Astrocyte of the spinal cord (primary cell): Measurements from ENCODE around the gene INPP5B.

Experiments
- DNase-seq: peaks from one replicate; pipeline ENCODE4 v3.0.0; 2011; ENCODE audit warnings: low read depth, low spot score
- H3K4me3 ChIP-seq: 2 replicates; pipeline ENCODE4 v1.5.1; 2011; ENCODE audit warnings: low read depth, mild to moderate bottlenecking, low read length, moderate library complexity
- in situ Hi-C: cut with HindIII; loops from 2 replicates; pipeline ENCODE4 v1.10.0; 2017; ENCODE audit warnings: low sequenced_read_pairs
- TF ChIP-seq, protein P1 (sequence below): IDR thresholded peaks from 2 replicates; pipeline ENCODE4 v1.5.1; 2012; ENCODE audit warnings: low read depth, mild to moderate bottlenecking, low read length, inconsistent platforms

The INPP5B gene

DNA sequence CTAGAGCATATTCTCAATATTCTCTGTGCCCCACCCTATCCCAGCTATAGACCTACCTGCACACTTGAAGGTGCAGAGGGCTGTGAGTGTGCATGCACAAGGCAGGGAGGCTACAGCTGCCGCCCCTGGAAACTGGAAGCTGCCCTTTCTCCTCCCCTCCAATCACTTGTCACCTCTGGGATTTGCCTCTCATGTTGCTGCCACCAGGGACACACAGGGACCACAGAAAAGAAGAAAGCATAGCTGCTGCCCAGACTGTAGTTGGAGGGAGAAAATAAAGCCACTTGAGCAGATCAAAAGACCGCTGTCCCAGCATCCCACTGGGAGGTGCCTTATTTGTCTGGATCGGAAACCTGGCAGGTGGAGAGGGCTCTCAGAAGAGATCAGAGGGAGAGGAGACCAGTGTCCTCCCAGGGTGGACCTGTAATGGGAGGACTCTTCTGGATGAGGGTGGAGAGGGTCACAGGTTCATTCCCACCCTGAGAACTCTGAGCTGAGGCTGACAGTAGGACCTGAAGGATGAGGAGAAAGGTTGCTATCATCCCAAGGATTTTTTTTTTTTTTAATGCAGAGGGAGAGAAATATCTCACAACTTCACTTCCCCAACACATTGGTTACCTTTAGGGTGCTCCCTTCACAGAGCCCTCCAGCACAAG, 7.6 kb upstream of the INPP5B start:
- DNase-seq = no peak
- in situ Hi-C loops = no loop called here
- no peak overlapping the region for H3K4me3 ChIP-seq
- TF ChIP-seq, protein P1, sequence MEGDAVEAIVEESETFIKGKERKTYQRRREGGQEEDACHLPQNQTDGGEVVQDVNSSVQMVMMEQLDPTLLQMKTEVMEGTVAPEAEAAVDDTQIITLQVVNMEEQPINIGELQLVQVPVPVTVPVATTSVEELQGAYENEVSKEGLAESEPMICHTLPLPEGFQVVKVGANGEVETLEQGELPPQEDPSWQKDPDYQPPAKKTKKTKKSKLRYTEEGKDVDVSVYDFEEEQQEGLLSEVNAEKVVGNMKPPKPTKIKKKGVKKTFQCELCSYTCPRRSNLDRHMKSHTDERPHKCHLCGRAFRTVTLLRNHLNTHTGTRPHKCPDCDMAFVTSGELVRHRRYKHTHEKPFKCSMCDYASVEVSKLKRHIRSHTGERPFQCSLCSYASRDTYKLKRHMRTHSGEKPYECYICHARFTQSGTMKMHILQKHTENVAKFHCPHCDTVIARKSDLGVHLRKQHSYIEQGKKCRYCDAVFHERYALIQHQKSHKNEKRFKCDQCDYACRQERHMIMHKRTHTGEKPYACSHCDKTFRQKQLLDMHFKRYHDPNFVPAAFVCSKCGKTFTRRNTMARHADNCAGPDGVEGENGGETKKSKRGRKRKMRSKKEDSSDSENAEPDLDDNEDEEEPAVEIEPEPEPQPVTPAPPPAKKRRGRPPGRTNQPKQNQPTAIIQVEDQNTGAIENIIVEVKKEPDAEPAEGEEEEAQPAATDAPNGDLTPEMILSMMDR = no peak

DNA sequence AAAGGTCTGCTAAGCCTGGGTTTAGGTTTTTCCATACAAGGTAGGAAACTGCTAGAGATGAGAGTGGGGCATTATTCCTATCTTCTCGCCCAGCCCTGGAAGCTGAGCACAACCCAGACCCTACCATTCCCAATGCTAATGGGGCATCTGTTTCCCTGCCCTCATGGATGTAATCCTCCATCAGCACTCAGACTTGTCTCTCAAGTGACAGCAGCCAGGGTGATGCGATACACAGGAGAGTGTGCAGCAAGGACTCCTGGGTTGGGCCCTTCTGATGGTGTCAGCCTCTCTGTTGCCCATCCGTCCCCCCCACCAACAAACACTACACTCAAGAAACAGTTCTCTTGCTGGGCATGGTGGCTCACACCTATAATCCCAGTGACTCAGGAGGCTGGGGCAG, 5.9 kb upstream of the INPP5B start:
- no peak for DNase-seq
- TF ChIP-seq, protein P1 = no peak
- in situ Hi-C loops = no loop called here
- no peak overlapping the region for H3K4me3 ChIP-seq

DNA sequence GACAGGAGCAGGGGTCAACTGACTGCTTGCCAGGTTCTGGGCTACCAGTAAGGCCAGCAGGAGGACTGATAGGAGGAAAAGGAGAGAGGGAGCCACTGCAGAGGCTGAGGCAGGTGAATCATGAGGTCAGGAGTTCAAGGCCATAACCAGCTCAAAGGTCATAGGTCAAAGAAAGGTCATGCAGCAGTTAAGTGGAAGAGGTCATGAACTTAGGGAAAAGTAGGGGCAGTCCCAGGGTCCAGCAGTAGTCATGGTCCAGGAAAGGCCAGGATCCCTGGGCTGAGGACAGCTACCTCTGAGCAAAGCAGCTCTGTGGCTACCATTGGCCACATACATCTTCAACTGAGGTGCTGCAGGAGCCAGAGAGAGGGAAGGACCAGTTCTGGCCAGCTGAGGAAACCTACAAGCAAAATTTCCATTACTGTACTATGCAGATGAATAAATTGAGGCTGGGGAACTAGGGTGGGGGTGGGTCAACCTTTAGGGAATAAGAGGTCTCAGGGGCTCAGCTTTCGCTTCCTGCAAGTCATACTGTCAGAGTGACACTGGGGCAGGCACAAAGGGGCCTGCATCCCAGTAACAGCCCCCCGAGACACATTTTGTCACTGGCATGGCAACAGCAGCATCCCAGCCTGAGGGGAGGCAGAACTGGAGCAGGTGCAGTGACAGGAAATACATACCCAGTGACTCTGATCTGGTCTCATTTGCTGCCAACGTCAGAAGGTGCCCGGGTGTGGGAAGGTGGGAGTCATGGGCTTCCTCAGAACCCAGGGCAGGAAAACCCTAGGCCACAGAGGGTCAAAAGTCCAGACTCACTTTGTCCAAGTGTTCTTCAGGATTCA, 5.2 kb upstream of the INPP5B start:
- in situ Hi-C loops = no loop called here
- H3K4me3 ChIP-seq = no peak overlapping the region
- TF ChIP-seq, protein P1 = no peak
- DNase-seq = no peak

DNA sequence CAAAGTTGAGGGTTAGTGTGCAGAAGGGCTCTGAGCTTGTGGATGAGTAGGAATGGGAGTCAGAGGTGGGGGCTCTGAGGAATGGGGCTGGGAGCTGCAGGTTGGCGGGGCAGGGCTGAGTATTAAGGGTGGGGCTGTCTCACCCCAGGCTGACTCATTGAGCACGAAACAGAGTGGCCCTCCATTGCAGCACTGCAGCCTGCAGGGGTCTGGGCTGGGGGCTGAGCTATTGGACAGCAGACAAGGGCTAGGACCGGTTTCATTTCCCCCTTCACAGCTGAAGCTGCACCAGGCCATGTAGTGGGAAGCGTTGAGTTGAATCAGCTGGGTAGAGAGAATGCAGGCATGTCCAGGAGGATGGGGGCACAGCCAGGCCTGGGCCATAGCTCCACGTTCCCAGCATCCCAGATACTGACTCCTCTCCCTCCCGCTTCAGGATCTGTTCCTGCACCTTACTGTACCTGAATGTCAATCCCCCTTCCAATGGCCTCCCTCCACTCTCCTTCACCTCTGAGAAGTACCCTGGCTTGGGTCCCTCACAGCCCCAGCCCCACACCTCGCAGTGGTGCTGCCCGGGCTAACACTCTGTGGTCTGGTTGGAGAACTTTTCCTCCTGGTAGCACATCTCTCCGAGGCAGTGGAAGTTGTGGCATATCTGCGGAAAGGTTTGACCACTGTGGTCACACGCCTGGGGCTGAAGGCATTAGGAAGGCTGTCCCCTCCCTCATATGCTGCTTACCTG, 4.4 kb upstream of the INPP5B start:
- TF ChIP-seq, protein P1 = no peak
- in situ Hi-C loops = no loop called here
- H3K4me3 ChIP-seq = no peak overlapping the region
- no peak for DNase-seq

GRCh38 chr1:37949524-37950152, 2.8 kb upstream of the INPP5B start:
- TF ChIP-seq, protein P1 = no peak
- H3K4me3 ChIP-seq = no peak overlapping the region
- in situ Hi-C loops = no loop called here
- no peak for DNase-seq

- DNase-seq = no peak
- in situ Hi-C loops = no loop called here
- no peak overlapping the region for H3K4me3 ChIP-seq
- TF ChIP-seq, protein P1 = no peak
Measured at GRCh38 chr1:37948841-37949240, 2.0 kb upstream of the INPP5B start.
